A673 (cell line): ENCODE measurements around the gene KRTAP10-2.

Experiments
- EZH2 ChIP-seq: fragments of 200-600 bp; sonication (generic); IDR thresholded peaks from 2 replicates; pipeline ENCODE4 v1.6.1; 2017; ENCODE audit warnings: borderline replicate concordance, low read depth, mild to moderate bottlenecking, mixed read lengths, antibody characterized with exemption, low read length; ENCODE audit not compliant: poor library complexity, severe bottlenecking
- TF ChIP-seq, protein P1 (sequence below): fragments of 300-800, 200-600 bp; sonication (generic); conservative IDR thresholded peaks from 2 replicates; pipeline ENCODE4 v1.5.1; 2017; ENCODE audit warnings: low read depth, mild to moderate bottlenecking, antibody characterized with exemption, low read length, moderate library complexity, mixed read lengths

DNA sequence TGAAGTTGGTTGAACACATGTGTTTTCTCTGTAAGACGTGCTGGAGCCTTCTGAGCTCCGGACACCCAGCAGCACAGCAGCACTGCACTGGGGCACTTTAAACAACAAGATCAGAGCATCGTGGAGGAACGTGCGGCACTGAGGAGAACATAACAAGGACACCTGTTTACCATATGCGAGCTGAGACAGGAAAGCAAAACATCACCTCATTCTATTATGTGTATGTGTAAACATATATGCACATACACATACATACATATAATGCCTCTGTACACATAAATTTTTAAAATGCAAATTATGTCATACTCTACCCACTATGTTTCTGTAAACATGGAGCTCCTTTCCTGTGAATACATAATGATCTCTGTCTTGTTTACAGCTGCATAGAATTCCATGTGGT lies 44.2 kb upstream of the KRTAP10-2 start:
- TF ChIP-seq, protein P1, sequence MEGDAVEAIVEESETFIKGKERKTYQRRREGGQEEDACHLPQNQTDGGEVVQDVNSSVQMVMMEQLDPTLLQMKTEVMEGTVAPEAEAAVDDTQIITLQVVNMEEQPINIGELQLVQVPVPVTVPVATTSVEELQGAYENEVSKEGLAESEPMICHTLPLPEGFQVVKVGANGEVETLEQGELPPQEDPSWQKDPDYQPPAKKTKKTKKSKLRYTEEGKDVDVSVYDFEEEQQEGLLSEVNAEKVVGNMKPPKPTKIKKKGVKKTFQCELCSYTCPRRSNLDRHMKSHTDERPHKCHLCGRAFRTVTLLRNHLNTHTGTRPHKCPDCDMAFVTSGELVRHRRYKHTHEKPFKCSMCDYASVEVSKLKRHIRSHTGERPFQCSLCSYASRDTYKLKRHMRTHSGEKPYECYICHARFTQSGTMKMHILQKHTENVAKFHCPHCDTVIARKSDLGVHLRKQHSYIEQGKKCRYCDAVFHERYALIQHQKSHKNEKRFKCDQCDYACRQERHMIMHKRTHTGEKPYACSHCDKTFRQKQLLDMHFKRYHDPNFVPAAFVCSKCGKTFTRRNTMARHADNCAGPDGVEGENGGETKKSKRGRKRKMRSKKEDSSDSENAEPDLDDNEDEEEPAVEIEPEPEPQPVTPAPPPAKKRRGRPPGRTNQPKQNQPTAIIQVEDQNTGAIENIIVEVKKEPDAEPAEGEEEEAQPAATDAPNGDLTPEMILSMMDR: no peak
- TF ChIP-seq EZH2: no peak
